A673 (cell line): Measurements from ENCODE around the gene MGA. TPM values are rescaled to one million over a fixed set of nuclear protein-coding genes. Genes with fewer than 3 reads are reported as not detected.
"Not testable (repeated sequence)": the region's sequence is repeated elsewhere in the genome, so short reads cannot be mapped to it uniquely, and the experiment has no call there.

Experiments
- BruUV-seq: library from RNA; stranded (reverse); fragments of 400-500 nt; replicated peaks from 2 replicates; lab custom pipeline; 2021; lab: Mats Ljungman, UMichigan
- CTCF ChIA-PET: fragments of 300-600 bp; sonication (Branson Sonifier 250); formaldehyde crosslinking; loops from one replicate; lab custom pipeline; 2022; ENCODE audit warnings: antibody characterized with exemption; lab: Charles Lee
- POLR2A ChIA-PET: fragments of 300-600 bp; sonication (Branson Sonifier 250); formaldehyde crosslinking; loops from one replicate; lab custom pipeline; 2022; ENCODE audit warnings: antibody characterized with exemption; ENCODE audit not compliant: low non-redundant PET; lab: Charles Lee
- DNase-seq: peaks from one replicate; pipeline ENCODE4 v3.0.0-alpha.2; 2015; ENCODE audit warnings: low spot score
- H3K27ac ChIP-seq: fragments of 200-600 bp; sonication (generic); 2 replicates; pipeline ENCODE4 v1.5.1; 2016; ENCODE audit warnings: mixed run types, low read depth, mild to moderate bottlenecking, mixed read lengths, antibody characterized with exemption, low read length; ENCODE audit not compliant: poor library complexity, severe bottlenecking
- H3K27me3 ChIP-seq: fragments of 200-600 bp; sonication (generic); replicated peaks from 2 replicates; pipeline ENCODE4 v1.6.1; 2017; ENCODE audit warnings: mixed run types, low read depth, mild to moderate bottlenecking, mixed read lengths, antibody characterized with exemption, low read length; ENCODE audit not compliant: insufficient read depth, poor library complexity
- H3K36me3 ChIP-seq: fragments of 200-600 bp; sonication (generic); 2 replicates; pipeline ENCODE4 v1.6.1; 2016; ENCODE audit warnings: mixed run types, mild to moderate bottlenecking, mixed read lengths, antibody characterized with exemption, low read length; ENCODE audit not compliant: insufficient read depth, poor library complexity, severe bottlenecking
- H3K4me1 ChIP-seq: fragments of 200-600 bp; sonication (generic); 2 replicates; pipeline ENCODE4 v1.6.1; 2017; ENCODE audit warnings: mixed run types, mild to moderate bottlenecking, mixed read lengths, antibody characterized with exemption, low read length; ENCODE audit not compliant: insufficient read depth, poor library complexity, severe bottlenecking
- H3K4me3 ChIP-seq: fragments of 200-600 bp; sonication (generic); 2 replicates; pipeline ENCODE4 v1.5.1; 2016; ENCODE audit warnings: low read depth, mixed run types, mild to moderate bottlenecking, mixed read lengths, low read length; ENCODE audit not compliant: poor library complexity, severe bottlenecking
- H3K9me3 ChIP-seq: fragments of 200-600 bp; sonication (generic); 2 replicates; pipeline ENCODE4 v1.6.1; 2016; ENCODE audit warnings: mixed run types, low read depth, mild to moderate bottlenecking, mixed read lengths, antibody characterized with exemption, low read length; ENCODE audit not compliant: poor library complexity, severe bottlenecking
- EZH2 ChIP-seq: fragments of 200-600 bp; sonication (generic); IDR thresholded peaks from 2 replicates; pipeline ENCODE4 v1.6.1; 2017; ENCODE audit warnings: borderline replicate concordance, low read depth, mild to moderate bottlenecking, mixed read lengths, antibody characterized with exemption, low read length; ENCODE audit not compliant: poor library complexity, severe bottlenecking
- intact Hi-C: fragments of 100-400 bp; cut with micrococcal nuclease; formaldehyde crosslinking; loops from one replicate; pipeline ENCODE4 v1.10.0; 2022; ENCODE audit not compliant: unreplicated experiment
- total RNA-seq: library from RNA; stranded (reverse); gene quantifications from 2 replicates; pipeline ENCODE4 v1.2.3, GENCODE V29; 2021
- TF ChIP-seq, protein P1 (sequence below): fragments of 300-800, 200-600 bp; sonication (generic); conservative IDR thresholded peaks from 2 replicates; pipeline ENCODE4 v1.5.1; 2017; ENCODE audit warnings: low read depth, mild to moderate bottlenecking, antibody characterized with exemption, low read length, moderate library complexity, mixed read lengths

The MGA gene
- total RNA-seq, 1 experiment from 2014 or later = 49.3 TPM

DNA sequence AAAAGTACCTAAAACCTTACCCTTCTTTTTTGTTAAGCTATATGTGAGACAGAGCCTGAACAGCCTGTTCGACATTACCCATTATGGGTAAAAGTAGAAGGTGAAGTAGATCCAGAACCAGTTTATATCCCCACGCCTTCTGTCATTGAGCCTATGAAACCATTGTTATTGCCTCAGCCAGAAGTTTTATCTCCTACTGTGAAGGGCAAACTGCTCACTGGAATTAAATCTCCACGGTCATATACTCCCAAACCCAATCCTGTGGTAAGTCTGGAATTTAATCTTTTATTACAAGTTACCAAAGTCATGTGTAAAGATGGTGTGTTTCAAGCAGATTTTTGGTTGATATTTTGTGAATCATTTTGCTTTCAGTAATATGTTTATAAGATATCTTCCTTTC, 66.9 kb downstream of the MGA start:
- no peak for DNase-seq
- Histone ChIP-seq H3K4me3 (no peak overlapping the region), H3K27me3 (no peaks in the 10 kb centered on the region), H3K36me3 (no peaks in the 10 kb centered on the region), H3K9me3 (no peaks in the 10 kb centered on the region), H3K27ac (no peak overlapping the region), H3K4me1 (peaks cover 9% of the 10 kb centered on the region)
- no TSS peak for BruUV-seq
- TF ChIP-seq, protein P1, sequence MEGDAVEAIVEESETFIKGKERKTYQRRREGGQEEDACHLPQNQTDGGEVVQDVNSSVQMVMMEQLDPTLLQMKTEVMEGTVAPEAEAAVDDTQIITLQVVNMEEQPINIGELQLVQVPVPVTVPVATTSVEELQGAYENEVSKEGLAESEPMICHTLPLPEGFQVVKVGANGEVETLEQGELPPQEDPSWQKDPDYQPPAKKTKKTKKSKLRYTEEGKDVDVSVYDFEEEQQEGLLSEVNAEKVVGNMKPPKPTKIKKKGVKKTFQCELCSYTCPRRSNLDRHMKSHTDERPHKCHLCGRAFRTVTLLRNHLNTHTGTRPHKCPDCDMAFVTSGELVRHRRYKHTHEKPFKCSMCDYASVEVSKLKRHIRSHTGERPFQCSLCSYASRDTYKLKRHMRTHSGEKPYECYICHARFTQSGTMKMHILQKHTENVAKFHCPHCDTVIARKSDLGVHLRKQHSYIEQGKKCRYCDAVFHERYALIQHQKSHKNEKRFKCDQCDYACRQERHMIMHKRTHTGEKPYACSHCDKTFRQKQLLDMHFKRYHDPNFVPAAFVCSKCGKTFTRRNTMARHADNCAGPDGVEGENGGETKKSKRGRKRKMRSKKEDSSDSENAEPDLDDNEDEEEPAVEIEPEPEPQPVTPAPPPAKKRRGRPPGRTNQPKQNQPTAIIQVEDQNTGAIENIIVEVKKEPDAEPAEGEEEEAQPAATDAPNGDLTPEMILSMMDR = no peak
- TF ChIP-seq EZH2 = no peak
- POLR2A ChIA-PET = no interaction called here
- CTCF ChIA-PET = no interaction called here
- intact Hi-C loops = no loop called here

DNA sequence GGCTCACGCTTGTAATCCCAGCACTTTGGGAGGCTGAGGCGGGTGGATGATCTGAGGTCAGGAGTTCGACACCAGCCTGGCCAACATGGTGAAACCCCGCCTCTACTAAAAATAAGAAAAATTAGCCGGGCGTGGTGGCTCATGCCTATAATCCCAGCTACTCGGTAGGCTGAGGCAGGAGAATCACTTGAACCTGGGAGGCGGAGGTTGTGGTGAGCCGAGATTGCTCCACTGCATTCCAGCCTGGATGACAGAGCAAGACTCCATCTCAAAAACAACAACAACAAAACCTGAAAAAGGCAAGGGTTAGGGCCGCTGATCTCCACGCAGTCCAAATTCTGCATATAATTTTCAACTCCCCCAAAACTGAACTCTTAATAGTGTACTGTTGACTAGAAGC, 67.9 kb downstream of the MGA start:
- H3K9me3 ChIP-seq, DNase-seq, H3K4me3 ChIP-seq, H3K27ac ChIP-seq, CTCF ChIA-PET, BruUV-seq, POLR2A ChIA-PET, H3K4me1 ChIP-seq, intact Hi-C loops, H3K27me3 ChIP-seq, H3K36me3 ChIP-seq: not testable (repeated sequence)

DNA sequence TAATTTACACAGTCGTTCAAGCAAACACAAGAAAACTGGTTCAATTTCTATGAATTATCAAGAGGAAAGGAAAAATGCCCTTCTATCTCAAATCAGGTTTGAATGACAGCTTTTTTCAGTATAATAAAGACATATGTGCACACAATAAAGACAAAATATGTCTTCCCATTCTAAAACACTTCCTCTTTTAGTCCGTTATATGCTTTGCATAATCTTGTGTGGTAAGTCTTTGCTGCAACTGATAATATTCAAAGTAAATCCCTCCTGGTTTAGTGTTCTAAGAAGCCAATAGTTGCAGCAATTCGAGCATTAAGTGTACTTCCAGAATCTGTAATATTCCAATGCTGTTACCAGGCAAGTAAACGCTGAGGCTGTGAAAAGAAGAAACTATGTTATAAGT, 70.3 kb downstream of the MGA start:
- no peaks in the 10 kb centered on the region for H3K27me3 ChIP-seq
- peak; percentile 6 for DNase-seq
- POLR2A ChIA-PET = interaction anchor here (0.6 kb wide), 1 partner anchor 77 kb away, joined by 4 read pairs; no protein-coding TSS in a partner anchor
- peak overlapping the region; percentile 24 for H3K27ac ChIP-seq
- H3K9me3 ChIP-seq = no peaks in the 10 kb centered on the region
- no peak for TF ChIP-seq EZH2
- TF ChIP-seq, protein P1 = no peak
- no TSS peak for BruUV-seq
- intact Hi-C loops = no loop called here
- peaks cover 18% of the 10 kb centered on the region for H3K36me3 ChIP-seq
- no peak overlapping the region for H3K4me3 ChIP-seq
- peaks cover 9% of the 10 kb centered on the region for H3K4me1 ChIP-seq
- CTCF ChIA-PET = no interaction called here

DNA sequence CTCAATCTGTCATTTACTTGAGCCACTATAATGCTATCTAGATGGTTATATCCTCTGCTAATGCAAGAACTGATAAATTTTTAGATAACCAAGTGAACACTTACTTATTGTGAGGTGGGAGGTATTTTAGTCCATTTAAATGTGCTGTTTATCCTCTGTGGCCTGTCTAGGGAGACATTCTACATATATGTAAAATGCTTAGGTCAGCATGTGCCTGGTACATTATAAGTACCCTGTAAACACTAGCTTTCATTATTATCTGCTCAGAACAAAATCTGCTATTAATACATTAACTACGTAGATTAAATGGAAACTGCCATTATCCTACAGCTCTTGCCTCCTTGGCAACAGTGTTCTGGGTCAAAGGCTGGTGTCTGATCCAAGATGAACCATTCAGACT, 72.3 kb downstream of the MGA start:
- CTCF ChIA-PET = no interaction called here
- no TSS peak for BruUV-seq
- no peak for TF ChIP-seq EZH2
- TF ChIP-seq, protein P1 = no peak
- Histone ChIP-seq H3K27ac (no peak overlapping the region), H3K27me3 (no peaks in the 10 kb centered on the region), H3K4me3 (no peak overlapping the region), H3K4me1 (peaks cover 9% of the 10 kb centered on the region), H3K36me3 (peaks cover 31% of the 10 kb centered on the region), H3K9me3 (no peaks in the 10 kb centered on the region)
- POLR2A ChIA-PET = no interaction called here
- DNase-seq = no peak
- intact Hi-C loops = no loop called here
